Testis (tissue), 3 donors: ENCODE data around the gene NFIX. TPM values are rescaled to one million over a fixed set of nuclear protein-coding genes. Genes with fewer than 3 reads are reported as not detected.

ENCODE experiments used
- DNase-seq: peaks from one replicate; pipeline ENCODE4 v3.0.0-alpha.2; 2019
- H3K27ac ChIP-seq, 2 donors: fragments of 200-600 bp; sonication (generic); one replicate each; pipeline ENCODE4 v1.5.1; 2019
- H3K27me3 ChIP-seq: fragments of 200-600 bp; sonication (generic); one replicate; pipeline ENCODE4 v1.5.1; 2019
- H3K36me3 ChIP-seq: fragments of 200-600 bp; sonication (generic); one replicate; pipeline ENCODE4 v1.5.1; 2017; ENCODE audit warnings: low read depth; ENCODE audit errors: missing control alignments
- H3K4me1 ChIP-seq: fragments of 200-600 bp; sonication (generic); one replicate; pipeline ENCODE4 v1.5.1; 2019
- H3K4me3 ChIP-seq, 2 donors: fragments of 200-600 bp; sonication (generic); one replicate each; pipeline ENCODE4 v1.5.1; 2017 to 2019
- H3K9me3 ChIP-seq: fragments of 200-600 bp; sonication (generic); one replicate; pipeline ENCODE4 v1.5.1; 2017
- POLR2A ChIP-seq: fragments of 450-650 bp; IDR thresholded peaks from one replicate; pipeline ENCODE4 v1.6.1; 2017; ENCODE audit warnings: antibody characterized with exemption, mild to moderate bottlenecking, moderate library complexity
- WGBS, 2 donors: methylation state at CpG; one replicate each; pipeline ENCODE4 v1.1.5; 2018; 5-methylcytosine and 5-hydroxymethylcytosine counted together
- intact Hi-C: fragments of 100-400 bp; cut with DNase I; formaldehyde crosslinking; loops from one replicate; pipeline ENCODE4 v1.15.1; 2023; ENCODE audit warnings: low total_unique reads
- polyA plus RNA-seq: library from polyadenylated mRNA; stranded (reverse); fragments of 350-450 nt; fragmentation: Illumina TruSeq; extraction: RNeasy Lipid Tissue Mini Kit (QIAGEN cat#74804); gene quantifications from one replicate; pipeline ENCODE4 v1.2.3, GENCODE V29; 2014; ENCODE audit warnings: low read depth, low replicate concordance; ENCODE audit not compliant: insufficient read depth
- total RNA-seq, 2 donors: library from RNA; depleted of rRNA; stranded (reverse); fragments of >200 nt; gene quantifications; one replicate each; pipeline ENCODE4 v1.2.3, GENCODE V29; 2016
- TF ChIP-seq, protein P1 (sequence below), 3 experiments: fragments of 450-650 bp in 2 of 3; fragments of 200-600 bp in 1 of 3; sonication (generic) in 1 of 3; IDR thresholded peaks; one replicate each; pipeline ENCODE4 v1.5.1; 2016 to 2019; ENCODE audit warnings: antibody characterized with exemption in 3 of 3, mild to moderate bottlenecking in 2 of 3, moderate library complexity in 1 of 3

NFIX gene
- total and polyA plus RNA-seq, 3 donors from 2014 or later = 47.4 to 62.4 (median 51.7) TPM

DNA sequence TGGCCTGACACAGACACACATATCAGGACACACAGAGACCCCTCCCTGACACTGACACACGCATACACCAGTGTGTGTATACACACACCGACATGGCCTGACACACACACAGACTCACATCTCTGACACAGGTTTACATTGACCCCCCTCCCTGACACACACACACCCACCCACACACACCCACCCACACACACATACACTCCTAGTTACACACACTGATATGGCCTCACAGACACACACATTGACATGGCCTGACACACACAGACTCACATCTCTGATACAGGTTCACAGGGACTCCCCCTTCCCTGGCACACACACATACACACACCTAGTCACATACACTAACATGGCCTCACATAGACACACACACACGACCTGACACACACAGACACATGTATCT is 4.4 kb upstream of the NFIX start:
- H3K36me3 ChIP-seq = no peaks in the 10 kb centered on the region
- no peak overlapping the region for H3K4me3 ChIP-seq
- no peak for TF ChIP-seq POLR2A
- TF ChIP-seq, protein P1, sequence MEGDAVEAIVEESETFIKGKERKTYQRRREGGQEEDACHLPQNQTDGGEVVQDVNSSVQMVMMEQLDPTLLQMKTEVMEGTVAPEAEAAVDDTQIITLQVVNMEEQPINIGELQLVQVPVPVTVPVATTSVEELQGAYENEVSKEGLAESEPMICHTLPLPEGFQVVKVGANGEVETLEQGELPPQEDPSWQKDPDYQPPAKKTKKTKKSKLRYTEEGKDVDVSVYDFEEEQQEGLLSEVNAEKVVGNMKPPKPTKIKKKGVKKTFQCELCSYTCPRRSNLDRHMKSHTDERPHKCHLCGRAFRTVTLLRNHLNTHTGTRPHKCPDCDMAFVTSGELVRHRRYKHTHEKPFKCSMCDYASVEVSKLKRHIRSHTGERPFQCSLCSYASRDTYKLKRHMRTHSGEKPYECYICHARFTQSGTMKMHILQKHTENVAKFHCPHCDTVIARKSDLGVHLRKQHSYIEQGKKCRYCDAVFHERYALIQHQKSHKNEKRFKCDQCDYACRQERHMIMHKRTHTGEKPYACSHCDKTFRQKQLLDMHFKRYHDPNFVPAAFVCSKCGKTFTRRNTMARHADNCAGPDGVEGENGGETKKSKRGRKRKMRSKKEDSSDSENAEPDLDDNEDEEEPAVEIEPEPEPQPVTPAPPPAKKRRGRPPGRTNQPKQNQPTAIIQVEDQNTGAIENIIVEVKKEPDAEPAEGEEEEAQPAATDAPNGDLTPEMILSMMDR (IDR thresholded peaks at IDR 0.05) = no peak
- WGBS, 2 donors = 63 to 81% methylated on average over 3 of the region's 3 CpGs
- intact Hi-C loops = no loop called here
- H3K9me3 ChIP-seq = no peaks in the 10 kb centered on the region
- peaks cover 5% of the 10 kb centered on the region for H3K4me1 ChIP-seq
- H3K27me3 ChIP-seq = no peaks in the 10 kb centered on the region
- no peak overlapping the region for H3K27ac ChIP-seq
- DNase-seq = no peak

DNA sequence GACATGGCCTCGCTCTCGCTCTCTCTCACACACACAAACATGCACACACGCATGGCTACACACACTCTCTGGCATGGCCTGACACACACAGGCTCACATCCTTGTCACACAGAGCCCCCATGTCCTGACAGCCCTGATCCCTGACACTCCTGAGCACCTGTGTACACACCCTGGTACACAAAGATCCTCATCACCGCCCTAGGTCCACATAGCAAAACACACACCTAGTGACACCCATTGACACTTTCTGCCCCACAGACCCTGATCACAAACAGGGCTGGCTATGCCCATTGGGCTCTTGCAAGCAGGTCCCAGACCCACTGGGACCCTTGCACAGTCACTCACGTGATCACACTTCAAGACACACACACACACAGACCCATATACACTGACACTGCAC is 4.0 kb upstream of the NFIX start:
- intact Hi-C loops = no loop called here

DNA sequence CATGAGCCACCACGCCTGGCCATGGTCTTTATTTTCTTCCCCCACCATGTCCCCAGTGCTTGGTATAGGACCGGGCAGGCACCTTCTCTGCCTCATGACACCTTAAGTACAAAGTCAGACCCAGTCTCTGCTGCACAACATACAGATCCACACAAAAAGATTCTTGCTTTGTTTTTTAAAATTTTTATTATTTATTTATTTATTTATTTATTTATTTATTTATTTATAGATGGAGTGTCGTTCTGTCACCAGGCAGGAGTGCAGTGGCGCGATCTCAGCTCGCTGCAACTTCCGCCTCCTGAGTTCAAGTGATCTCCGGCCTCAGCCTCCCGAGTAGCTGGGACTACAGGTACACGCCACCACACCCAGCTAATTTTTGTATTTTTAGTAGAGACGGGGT is 2.5 kb upstream of the NFIX start:
- 97% methylated on average over 11 of the region's 11 CpGs for WGBS, 2 donors
- intact Hi-C loops = no loop called here
- Histone ChIP-seq H3K9me3 (no peaks in the 10 kb centered on the region), H3K4me3 (no peak overlapping the region), H3K36me3 (no peaks in the 10 kb centered on the region), H3K27ac (no peak overlapping the region), H3K4me1 (peaks cover 17% of the 10 kb centered on the region), H3K27me3 (no peaks in the 10 kb centered on the region)
- DNase-seq = no peak
- TF ChIP-seq POLR2A = no peak
- TF ChIP-seq, protein P1 (IDR thresholded peaks at IDR 0.05) = no peak

More for the DNA sequence above, 4.0 kb upstream of the NFIX start:
- TF ChIP-seq, protein P1 (IDR thresholded peaks at IDR 0.05) = no peak
- no peak for TF ChIP-seq POLR2A
- H3K36me3 ChIP-seq = no peaks in the 10 kb centered on the region
- H3K4me1 ChIP-seq = peaks cover 5% of the 10 kb centered on the region
- H3K27ac ChIP-seq = no peak overlapping the region
- WGBS, 2 donors = 95 to 96% methylated on average over 4 to 5 of the region's 5 CpGs
- no peaks in the 10 kb centered on the region for H3K27me3 ChIP-seq
- no peaks in the 10 kb centered on the region for H3K9me3 ChIP-seq
- DNase-seq = no peak
- no peak overlapping the region for H3K4me3 ChIP-seq

DNA sequence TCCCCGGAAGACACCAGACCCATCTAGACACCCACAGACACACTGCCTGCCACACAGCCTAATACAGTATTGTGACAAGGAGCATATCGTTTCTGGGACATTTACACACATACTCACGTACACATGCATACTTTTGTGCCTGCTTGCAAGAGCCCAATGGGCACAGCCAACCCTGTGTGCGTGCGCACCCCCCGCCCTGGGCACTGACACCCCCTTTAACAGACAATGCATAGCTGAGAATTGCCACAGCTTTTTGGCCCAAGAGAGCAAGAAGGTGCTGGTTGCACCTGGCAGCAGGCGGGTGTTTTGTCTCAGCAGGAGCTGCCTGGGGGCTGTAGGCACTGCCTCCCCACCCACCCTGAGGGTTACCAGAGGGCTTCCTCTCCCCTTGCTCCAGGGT is 1.7 kb upstream of the NFIX start:
- TF ChIP-seq POLR2A = no peak
- TF ChIP-seq, protein P1 (IDR thresholded peaks at IDR 0.05) = no peak
- no peaks in the 10 kb centered on the region for H3K9me3 ChIP-seq
- 92 to 96% methylated on average over 7 of the region's 7 CpGs for WGBS, 2 donors
- H3K4me1 ChIP-seq = peaks cover 18% of the 10 kb centered on the region
- no peaks in the 10 kb centered on the region for H3K36me3 ChIP-seq
- intact Hi-C loops = no loop called here
- no peak overlapping the region for H3K4me3 ChIP-seq
- no peak for DNase-seq
- H3K27me3 ChIP-seq = no peaks in the 10 kb centered on the region
- H3K27ac ChIP-seq = no peak overlapping the region

DNA sequence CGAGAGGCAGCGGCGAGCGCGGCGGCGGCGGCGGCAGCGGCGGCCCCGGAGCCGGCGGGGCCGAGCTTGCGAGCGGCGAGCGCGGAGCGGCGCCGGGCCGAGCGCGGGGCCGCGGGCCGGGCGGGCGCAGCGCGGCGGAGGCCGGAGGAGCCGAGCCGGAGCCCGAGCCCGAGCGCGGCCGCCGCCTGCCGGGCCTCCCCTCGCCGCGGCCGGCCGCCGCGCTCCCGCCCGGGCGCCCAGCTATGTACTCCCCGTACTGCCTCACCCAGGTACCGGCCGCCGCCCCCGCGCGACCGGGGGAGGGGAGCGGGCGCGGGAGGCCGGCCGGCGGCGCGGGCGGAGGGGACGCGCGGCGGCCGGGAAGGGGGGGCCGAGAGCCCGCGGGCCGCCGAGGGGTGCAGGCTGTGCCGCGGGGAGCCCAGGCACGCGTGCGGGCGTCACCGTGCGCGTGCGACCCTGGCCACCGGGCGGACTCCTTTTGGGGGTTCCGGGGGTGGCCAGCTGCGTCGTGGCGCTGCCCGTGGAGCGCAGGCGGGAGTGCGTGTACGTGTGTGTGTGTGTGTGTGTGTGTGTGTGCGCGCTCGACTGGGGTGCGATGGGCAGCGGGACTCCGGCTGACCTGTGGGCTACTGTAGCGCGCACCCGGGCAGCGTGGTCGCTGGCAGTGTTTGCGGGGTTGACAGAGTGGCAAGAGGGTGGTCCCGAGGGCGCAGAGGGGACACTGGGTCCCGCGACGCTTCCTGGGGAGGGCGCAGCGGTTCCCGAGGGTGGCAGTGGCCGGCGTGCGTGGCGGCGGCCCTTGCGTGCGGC is 526 bp downstream of the NFIX start:
- intact Hi-C loops = no loop called here
- no peak for TF ChIP-seq POLR2A
- TF ChIP-seq, protein P1 (IDR thresholded peaks at IDR 0.05) = no peak

More for the DNA sequence above, 526 bp downstream of the NFIX start:
- 0% methylated on average over 70 of the region's 129 CpGs; no CpG with 5 or more reads in 1 of the 2 donors for WGBS, 2 donors
- Histone ChIP-seq H3K9me3 (no peaks in the 10 kb centered on the region), H3K36me3 (no peaks in the 10 kb centered on the region), H3K27ac (peak overlapping the region; percentile 86 to 87), H3K4me3 (peak overlapping the region; percentile 59 to 72), H3K4me1 (peaks cover 18% of the 10 kb centered on the region), H3K27me3 (no peaks in the 10 kb centered on the region)
- no peak for DNase-seq
